HG02678 (cell line): ENCODE data around the gene AIF1.

ENCODE experiments used
- ATAC-seq: cut with Tn5 transposase; IDR thresholded peaks from one replicate; pipeline ENCODE4 v1.9.1; 2021; ENCODE audit warnings: mild to moderate bottlenecking, moderate library complexity; ENCODE audit not compliant: unreplicated experiment

Gene AIF1

DNA sequence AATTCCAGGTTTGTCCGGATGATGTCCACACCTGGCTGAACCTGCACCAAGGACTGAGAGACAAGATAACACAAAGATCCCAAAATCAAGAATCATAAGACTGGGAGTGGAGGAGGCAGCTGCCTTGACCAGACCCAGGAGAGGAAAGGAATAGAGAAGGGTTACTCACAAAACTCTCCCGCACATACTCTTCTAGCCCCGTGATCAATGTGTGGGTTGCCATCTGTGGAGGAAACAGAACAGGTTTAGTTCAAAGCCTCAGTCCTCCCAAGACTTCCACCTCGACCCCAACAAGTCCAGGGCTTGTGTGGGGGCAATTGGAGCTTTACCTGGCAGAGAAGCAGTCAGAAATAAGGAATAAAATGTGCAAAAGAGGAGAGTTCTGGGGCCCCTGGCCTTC lies 26.3 kb downstream of the AIF1 start:
- no peak for ATAC-seq

GRCh38 chr6:31642798-31643570 lies 27.9 kb downstream of the AIF1 start:
- ATAC-seq, result no peak

- no peak for ATAC-seq
Observed at GRCh38 chr6:31643818-31644454, 28.9 kb downstream of the AIF1 start.

- ATAC-seq, result no peak
Observed at GRCh38 chr6:31645325-31645724, 30.3 kb downstream of the AIF1 start.

DNA sequence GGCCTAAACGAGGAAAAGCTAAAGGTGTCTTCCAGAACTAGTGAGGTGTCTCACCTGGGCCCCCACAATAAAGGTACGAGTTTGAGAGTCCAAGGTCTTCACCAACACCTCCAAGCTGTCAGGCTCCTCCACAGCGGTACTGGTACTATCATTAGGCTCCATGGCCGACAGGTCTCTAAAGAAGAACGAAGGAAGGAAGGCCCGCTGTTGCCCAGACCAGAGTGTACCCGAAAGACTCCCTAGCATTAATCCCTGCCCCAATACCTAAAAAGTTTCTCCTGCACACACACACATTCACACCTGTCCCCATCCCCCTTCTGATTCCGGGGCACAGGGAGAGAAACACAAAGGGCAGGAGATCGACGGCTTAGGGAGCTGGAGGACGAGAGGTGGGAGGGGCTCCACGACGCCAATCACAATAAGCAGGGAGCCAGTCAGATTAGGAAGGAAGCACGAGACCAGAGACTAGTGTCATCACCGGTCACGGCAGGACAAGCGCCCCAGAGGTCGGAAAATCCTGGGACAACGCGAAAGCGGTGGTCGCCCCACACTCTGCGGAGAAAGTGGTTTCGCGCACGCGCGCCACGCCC lies 36.7 kb downstream of the AIF1 start:
- ATAC-seq, result peak; percentile 25

DNA sequence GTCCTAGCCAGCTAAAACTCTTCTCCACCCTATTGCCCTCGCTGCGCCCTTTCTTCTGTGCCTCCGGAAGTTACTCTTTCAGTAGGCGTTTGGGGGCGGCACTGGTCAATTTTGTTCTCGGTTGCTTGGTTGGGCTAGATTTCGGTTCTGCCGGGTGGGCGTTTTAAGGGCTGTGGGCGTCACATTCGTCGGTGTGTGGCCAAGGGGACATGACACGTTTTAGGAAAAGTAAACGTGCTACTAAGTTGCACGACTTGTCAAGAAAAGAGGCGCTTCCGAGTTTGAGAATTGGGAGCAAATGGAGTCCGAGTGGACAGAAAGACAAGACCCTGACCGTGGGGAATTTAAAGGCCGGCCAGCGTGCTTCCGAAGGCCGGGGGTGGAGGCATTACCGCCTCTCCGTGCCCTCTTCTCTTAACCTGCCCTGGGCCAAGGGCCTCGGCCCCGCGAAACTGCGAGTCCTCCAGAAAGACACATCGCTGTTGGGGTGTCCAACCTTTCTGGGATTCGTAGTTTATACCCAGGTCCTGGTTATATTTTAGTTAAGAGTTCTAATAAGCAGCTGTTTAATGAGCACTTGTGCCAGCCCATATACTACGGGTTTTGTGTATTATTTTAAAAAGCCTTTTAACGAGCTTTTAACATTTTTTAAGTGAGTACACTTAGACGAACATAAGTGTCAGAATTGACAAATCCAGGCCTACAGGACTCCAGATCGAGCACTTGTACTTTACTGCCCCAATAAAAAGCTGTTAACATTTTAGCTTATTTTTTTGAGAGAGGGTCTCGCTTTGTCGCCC lies 38.1 kb downstream of the AIF1 start:
- peak; percentile 61 for ATAC-seq

DNA sequence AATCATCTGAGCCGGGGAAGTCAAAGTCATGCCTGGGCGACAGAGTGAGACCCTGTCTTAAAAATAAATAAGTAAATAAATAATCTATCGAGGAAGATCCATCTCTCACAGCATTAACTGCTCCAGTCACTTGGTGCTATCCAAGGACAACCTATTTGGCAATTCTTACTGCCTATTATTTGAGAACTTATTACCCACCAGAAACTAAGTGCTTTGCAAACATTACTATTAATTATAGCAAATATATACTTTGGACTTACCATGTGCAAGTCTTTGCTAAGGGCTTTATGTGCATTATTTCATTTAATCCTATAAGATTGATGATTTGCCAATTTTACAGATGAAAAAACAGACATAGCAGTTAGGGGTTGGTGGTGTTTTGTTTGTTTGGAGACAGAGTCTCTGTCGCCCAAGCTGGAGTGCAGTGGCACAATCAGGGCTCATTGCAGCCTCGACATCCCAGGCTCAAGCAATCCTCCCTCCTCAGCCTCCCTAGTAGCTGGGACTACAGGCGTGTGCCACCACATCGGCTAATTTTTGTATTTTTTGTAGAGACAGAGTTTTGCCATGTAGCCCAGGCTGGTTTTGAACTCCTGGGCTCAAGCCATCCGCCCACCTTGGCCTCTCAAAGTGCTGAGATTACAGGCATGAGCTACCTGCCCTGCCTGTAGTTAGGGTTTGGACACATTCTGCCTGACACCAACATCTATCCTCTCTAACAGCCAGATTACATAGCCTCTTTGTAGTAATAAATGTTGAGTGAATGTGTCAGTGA lies 39.7 kb downstream of the AIF1 start:
- no peak for ATAC-seq

DNA sequence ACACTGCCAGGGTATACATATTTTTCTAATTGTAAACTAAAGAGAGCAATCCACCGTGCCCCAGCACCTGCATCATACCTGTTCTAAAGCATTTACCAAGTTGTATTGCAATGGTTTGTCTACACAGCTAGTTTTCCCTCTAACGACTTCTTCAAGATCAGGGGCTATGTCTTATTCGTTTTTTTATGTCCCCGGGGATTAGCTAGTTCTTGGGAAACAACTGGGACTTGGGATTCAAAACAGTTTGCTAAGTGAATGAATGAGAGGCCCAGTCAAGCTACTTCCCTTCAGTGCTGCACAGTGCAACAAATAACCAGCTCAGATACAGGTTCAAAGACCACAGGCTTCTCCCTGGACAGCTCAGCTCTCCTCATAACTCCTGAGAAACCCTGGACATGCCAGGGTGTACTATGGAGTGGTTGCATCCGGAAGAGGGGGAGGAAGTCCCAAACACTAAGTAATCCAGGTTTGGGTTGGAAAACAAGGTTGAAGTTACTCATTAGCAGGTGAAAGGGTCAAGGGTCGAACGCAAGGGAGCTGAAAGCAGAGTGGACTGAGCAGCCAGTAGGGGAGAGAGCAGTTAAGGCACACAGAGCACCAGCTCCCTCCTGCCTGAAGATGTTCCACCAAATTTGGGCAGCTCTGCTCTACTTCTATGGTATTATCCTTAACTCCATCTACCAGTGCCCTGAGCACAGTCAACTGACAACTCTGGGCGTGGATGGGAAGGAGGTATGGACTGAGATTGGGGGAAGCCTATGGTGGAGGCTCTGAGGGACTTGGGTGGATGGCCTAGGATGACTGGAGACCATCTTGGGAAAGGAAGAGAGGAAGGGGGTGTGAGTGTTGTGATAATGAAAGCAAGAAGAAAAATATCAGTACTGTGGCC lies 40.6 kb downstream of the AIF1 start, which contains the start of gene APOM:
Gene APOM (plus strand): TSS at position 546 of the 889 bp plus-strand sequence. CDS start 73 bp downstream, at position 619.
- no peak for ATAC-seq

- no peak for ATAC-seq
Observed at GRCh38 chr6:31657406-31658157, 42.5 kb downstream of the AIF1 start.

GRCh38 chr6:31658158-31658688 lies 43.2 kb downstream of the AIF1 start:
- ATAC-seq, result no peak

DNA sequence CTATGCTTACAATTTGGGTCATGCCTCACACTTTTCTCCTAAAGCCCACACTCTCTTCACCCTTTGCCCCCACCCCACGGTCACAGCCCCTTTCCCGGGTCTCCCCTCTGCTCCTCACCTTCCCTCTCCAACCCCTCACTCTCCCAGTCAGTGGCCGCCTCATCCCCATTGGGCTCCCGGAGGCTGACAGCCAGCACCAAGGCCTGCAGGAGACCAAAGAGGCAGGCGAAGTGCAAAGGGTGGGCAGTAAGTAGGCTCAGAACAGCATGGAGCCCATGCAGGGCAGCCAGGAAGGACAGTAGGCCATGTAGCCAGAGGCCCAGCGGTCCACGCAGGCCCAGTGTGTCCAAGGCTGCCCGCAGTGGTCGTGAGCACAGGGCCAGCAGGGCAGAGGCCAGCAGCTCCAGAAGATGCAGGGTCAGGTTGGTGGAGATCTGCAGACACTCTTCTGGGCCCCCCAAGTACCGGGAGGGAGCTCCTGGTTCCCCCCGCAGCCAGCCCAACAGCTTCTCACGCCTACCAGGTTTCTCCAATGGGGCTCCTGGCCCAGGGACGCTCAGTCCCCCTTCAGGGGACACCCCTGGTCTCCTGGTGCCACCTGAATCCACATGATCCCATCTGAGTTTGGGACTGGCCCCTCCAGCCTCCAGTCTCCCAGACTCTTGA lies 44.1 kb downstream of the AIF1 start:
- ATAC-seq, result no peak

DNA sequence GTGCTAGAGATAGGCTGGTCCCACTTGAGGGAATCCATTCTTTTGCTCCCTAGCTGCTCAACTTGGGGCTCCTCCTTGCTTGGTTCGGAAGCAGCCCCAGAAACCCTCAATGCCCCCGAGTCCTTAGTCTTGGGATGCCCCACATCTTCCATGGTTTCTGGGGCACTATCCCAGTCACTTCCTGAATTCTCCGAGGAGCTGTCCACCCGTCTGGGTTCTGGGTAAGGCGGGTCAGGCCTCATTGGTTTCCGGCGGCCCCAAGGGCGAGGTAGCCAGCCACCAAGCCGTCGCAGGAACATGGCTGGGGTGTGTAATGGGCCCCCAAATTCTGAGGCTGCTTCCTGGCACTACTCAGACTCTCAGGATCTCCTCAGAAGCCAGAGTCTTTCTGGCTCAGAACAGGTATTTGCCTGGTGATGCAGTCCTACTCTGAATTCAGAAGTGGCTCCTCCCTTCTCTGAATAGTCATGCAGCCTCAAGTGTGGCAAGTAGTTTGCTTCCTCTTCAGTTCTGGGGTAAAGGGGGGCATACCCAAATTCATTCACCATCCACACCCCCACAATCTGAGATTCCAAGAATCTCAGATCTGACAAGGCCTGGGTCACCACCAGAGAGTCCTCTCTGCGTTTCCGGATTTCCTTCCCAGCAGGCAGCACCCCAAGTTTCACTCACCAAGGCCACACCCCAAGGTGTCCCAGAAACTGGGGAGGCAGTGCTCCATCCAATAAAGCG lies 44.8 kb downstream of the AIF1 start:
- ATAC-seq, result no peak

DNA sequence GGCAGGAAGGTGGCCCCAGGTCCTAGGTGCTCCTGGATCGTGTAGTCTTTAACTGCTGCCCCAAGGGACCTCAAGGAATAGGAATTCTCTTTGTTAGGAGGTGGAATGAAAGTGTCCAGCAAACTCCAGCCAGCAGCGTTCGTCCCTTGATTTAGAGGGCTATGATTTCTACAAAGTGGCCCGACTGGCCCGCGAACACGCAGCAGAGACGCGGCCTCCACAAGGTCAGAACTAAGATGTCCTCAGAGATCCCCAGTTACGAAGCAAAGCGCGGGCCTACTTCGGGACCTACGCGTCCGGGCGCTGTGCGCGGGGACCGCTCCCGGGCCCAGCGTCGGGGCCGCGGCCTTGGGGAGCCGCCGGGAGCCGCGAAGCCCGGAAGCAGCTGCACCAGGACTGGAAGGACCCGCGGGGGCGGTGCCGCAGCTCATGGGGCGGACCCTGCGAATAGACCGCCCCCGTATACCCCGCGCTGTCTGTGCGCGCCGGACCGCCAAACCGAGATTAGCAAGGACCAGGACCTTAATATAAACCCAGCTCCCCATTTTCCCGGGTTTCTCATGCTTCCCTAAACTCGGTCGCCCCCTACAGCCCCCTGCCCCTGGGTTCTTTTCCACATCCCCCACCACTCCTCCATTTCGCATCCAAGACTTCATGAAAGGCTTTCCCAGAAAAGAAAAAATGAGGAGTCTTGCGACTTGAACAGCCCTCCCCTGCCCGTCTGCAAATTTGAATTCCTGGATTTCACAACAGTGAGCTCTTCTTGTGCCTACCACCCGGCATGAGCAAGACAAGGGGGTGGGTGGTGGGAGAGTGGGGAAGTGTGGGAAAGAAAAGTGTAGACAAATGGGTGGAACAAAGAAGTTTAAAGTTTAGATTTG lies 45.6 kb downstream of the AIF1 start, which contains the start of gene C6orf47:
Gene C6orf47 (minus strand): TSS at position 398 of the 881 bp plus-strand sequence. CDS start 831 bp downstream, outside the sequence.
- ATAC-seq, result peak; percentile 61

GRCh38 chr6:31661262-31662123 lies 46.5 kb downstream of the AIF1 start:
- ATAC-seq, result no peak

GRCh38 chr6:31662124-31662723 lies 47.2 kb downstream of the AIF1 start:
- ATAC-seq, result no peak
